Panc1 (cell line): Measurements from ENCODE around the gene DGKD.

ENCODE experiments used
- CTCF ChIP-seq: fragments of 450-650 bp; IDR thresholded peaks from 2 replicates; pipeline ENCODE4 v1.5.1; 2017; ENCODE audit warnings: mild to moderate bottlenecking
- POLR2AphosphoS5 ChIP-seq: IDR thresholded peaks from 2 replicates; pipeline ENCODE4 v1.6.1; 2012; ENCODE audit warnings: mild to moderate bottlenecking, low read depth, low read length, moderate library complexity

DNA sequence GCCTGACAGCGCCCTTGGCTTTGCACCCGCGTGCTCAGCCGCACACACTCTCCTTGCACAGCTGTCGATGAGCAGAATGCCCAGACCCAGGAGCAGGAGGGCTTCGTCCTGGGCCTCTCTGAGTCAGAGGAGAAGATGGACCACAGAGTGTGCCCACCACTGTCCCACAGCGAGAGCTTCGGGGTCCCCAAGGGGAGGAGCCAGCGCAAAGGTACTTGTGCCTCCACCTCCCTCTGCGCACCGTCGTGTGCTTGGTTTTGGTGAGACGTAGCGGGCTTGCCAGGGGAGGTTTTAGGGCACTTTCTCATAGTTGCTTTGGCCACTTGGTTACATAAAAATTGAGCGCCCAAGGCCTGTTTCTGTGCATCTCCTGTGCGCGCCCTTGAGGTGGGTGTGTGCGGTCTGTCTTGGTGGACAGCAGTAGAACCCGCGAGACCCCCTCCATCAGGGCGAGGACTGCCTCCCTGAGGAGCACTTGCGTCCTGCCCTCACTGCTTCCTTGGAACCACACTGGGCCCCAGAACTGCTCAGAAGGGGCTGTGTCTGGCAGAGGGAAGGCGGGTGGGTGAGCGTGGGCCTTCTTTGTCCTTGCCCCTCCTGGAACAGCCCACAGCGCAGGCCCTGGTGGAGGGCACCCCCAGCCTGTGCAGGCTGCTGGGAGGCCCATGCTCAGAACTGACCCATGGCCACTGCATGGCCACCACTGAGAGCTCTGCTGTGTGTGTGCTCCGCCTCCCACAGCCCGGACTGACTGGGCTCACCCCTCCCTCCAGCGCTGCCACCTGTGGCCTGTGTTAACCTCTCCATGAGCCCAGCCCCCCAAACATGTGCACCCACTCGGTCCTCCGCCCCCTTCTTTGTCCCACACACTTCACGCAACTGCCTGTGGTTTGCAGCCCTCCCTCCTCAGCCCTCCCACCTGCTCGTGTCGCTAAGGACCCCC is 95.9 kb downstream of the DGKD start:
- no peak for TF ChIP-seq CTCF
- TF ChIP-seq POLR2AphosphoS5: no peak
